Uterus (tissue), 4 donors: ENCODE results near the gene NRXN3. TPM values are rescaled to one million over a fixed set of nuclear protein-coding genes. Genes with fewer than 3 reads are reported as not detected.

Experiments
- DNase-seq, 2 donors: peaks; one replicate each; pipeline ENCODE4 v3.0.0-alpha.2; 2019 to 2020
- H3K27ac ChIP-seq, 2 donors: fragments of 200-600 bp; sonication (generic); 1 replicate in 1 of 2; 2 replicates in 1 of 2; pipeline ENCODE4 v1.5.1; 2016 to 2018
- H3K27me3 ChIP-seq, 2 donors: fragments of 200-600 bp; sonication (generic); one replicate each; pipeline ENCODE4 v1.5.1; 2018 to 2019; ENCODE audit warnings: control low read depth in 1 of 2
- H3K36me3 ChIP-seq, 2 donors: fragments of 200-600 bp; sonication (generic); one replicate each; pipeline ENCODE4 v1.5.1; 2019; ENCODE audit warnings: control low read depth in 1 of 2
- H3K4me1 ChIP-seq, 2 donors: fragments of 200-600 bp; sonication (generic); one replicate each; pipeline ENCODE4 v1.5.1; 2018 to 2019; ENCODE audit warnings: control low read depth in 1 of 2
- H3K4me3 ChIP-seq, 2 donors: fragments of 200-600 bp; sonication (generic); 1 replicate in 1 of 2; 2 replicates in 1 of 2; pipeline ENCODE4 v1.5.1; 2018 to 2019; ENCODE audit warnings: mild to moderate bottlenecking in 1 of 2
- H3K9me3 ChIP-seq, 2 donors: fragments of 200-600 bp; sonication (generic); one replicate each; pipeline ENCODE4 v1.5.1; 2019; ENCODE audit warnings: control low read depth in 1 of 2
- POLR2A ChIP-seq, 2 donors: fragments of 450-650 bp; IDR thresholded peaks; one replicate each; pipeline ENCODE4 v1.6.1; 2016; ENCODE audit warnings: antibody characterized with exemption in 2 of 2, mild to moderate bottlenecking in 1 of 2, moderate library complexity in 1 of 2
- intact Hi-C: fragments of 100-400 bp; cut with DNase I; formaldehyde crosslinking; loops from one replicate; pipeline ENCODE4 v1.15.1; 2023; ENCODE audit warnings: low total_unique reads
- total RNA-seq, 4 donors: library from RNA; depleted of rRNA in 3 of 4; stranded (reverse); fragments of >200 nt in 3 of 4; gene quantifications; one replicate each; pipeline versions ENCODE4 v1.1.0 to v1.2.4, GENCODE V29; 2014 to 2023
- TF ChIP-seq, protein P1 (sequence below), 4 experiments: fragments of 200-600 bp in 2 of 4; fragments of 450-650 bp in 2 of 4; sonication (generic) in 2 of 4; IDR thresholded peaks; one replicate each; pipeline ENCODE4 v1.5.1; 2016 to 2019; ENCODE audit warnings: antibody characterized with exemption in 4 of 4, mild to moderate bottlenecking in 2 of 4, moderate library complexity in 1 of 4
- donor health status: DM: yes; HTN: yes; CAD: no.

NRXN3 gene
- total RNA-seq, 4 donors from 2014 or later = 2.9 to 17.0 (median 4.4) TPM

DNA sequence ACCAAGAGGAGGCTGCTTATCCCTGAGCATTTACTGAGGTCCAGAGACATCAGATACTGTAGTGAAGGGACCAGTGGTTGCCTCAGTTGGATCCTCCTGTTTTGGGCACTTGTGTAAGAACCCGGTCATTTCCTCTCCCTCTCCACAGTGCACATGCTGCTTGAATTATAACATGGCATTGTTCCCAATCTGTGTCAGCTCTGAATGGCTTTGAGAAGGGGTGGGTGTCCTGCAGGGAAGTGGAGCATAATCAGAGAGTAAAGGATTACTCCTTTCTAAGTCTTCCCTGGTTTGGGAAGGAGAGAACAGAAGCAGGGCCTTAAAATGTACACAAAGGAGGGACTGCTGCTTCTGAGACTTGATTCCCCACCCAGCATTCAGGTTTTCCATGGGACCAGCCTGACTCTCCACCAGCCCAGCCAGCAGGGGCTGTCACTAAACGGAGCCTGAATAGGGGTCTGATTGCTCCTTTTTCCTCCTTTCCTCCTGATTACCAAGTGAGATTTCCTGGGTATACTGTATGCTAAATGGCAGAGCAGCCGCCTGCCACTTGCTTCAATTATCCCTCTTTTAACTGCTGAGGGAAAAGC, 78.4 kb downstream of the NRXN3 start:
- Histone ChIP-seq H3K4me3 (no peak overlapping the region), H3K4me1 (no peaks in the 10 kb centered on the region), H3K27ac (no peak overlapping the region), H3K36me3 (no peaks in the 10 kb centered on the region), H3K27me3 (no peaks in the 10 kb centered on the region), H3K9me3 (no peaks in the 10 kb centered on the region)
- TF ChIP-seq, protein P1, sequence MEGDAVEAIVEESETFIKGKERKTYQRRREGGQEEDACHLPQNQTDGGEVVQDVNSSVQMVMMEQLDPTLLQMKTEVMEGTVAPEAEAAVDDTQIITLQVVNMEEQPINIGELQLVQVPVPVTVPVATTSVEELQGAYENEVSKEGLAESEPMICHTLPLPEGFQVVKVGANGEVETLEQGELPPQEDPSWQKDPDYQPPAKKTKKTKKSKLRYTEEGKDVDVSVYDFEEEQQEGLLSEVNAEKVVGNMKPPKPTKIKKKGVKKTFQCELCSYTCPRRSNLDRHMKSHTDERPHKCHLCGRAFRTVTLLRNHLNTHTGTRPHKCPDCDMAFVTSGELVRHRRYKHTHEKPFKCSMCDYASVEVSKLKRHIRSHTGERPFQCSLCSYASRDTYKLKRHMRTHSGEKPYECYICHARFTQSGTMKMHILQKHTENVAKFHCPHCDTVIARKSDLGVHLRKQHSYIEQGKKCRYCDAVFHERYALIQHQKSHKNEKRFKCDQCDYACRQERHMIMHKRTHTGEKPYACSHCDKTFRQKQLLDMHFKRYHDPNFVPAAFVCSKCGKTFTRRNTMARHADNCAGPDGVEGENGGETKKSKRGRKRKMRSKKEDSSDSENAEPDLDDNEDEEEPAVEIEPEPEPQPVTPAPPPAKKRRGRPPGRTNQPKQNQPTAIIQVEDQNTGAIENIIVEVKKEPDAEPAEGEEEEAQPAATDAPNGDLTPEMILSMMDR (IDR thresholded peaks at IDR 0.05) = no peak
- no peak for TF ChIP-seq POLR2A (IDR thresholded peaks at IDR 0.05)
- intact Hi-C loops = no loop called here
- no peak for DNase-seq

DNA sequence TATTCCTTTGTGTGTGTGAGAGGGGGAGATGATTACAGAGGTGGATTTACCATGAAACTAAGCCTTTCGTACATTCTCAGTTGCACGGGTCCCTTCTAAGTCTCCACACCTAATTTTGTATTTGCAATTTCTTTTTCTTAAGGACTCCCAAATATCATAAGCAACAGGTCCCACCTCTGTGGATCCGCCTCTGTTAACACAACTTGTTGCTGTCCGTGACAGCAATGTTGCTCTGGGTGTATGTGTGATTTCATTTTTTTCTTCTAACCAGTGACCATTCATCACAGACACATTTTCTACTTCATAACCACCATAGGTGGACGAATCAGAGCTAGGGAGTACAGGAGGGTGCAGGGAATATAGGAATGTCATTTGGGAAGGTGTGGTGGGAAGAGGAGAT, 81.1 kb downstream of the NRXN3 start:
- no peaks in the 10 kb centered on the region for H3K27me3 ChIP-seq
- no peaks in the 10 kb centered on the region for H3K4me1 ChIP-seq
- H3K9me3 ChIP-seq = no peaks in the 10 kb centered on the region
- H3K4me3 ChIP-seq = no peak overlapping the region
- H3K36me3 ChIP-seq = no peaks in the 10 kb centered on the region
- H3K27ac ChIP-seq = no peak overlapping the region
- intact Hi-C loops = no loop called here
- DNase-seq = no peak
- no peak for TF ChIP-seq POLR2A (IDR thresholded peaks at IDR 0.05)
- TF ChIP-seq, protein P1 (IDR thresholded peaks at IDR 0.05) = no peak

DNA sequence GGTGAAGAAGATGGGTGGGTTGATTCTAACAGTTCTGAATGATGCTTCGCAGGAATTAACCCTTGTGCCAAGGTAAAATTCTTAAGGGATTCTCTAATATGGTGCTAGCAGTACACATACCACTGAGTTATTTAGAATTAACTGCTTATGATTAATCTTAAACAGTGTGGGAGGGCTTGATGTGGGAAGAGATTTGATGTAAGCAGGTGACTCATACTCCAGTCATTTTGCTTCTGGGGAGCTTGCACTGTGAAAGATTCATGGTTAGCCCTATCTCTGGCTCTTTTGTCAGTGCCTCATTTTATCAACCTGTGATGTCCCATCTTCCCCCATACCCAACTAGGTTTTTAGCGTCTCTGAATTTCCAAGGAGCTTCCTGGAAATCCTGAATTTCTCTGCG, 83.8 kb downstream of the NRXN3 start:
- H3K9me3 ChIP-seq = no peaks in the 10 kb centered on the region
- no peak overlapping the region for H3K27ac ChIP-seq
- H3K4me3 ChIP-seq = no peak overlapping the region
- intact Hi-C loops = no loop called here
- TF ChIP-seq, protein P1 (IDR thresholded peaks at IDR 0.05) = no peak
- TF ChIP-seq POLR2A (IDR thresholded peaks at IDR 0.05) = no peak
- no peak for DNase-seq
- H3K27me3 ChIP-seq = no peaks in the 10 kb centered on the region
- H3K36me3 ChIP-seq = no peaks in the 10 kb centered on the region
- H3K4me1 ChIP-seq = no peaks in the 10 kb centered on the region

DNA sequence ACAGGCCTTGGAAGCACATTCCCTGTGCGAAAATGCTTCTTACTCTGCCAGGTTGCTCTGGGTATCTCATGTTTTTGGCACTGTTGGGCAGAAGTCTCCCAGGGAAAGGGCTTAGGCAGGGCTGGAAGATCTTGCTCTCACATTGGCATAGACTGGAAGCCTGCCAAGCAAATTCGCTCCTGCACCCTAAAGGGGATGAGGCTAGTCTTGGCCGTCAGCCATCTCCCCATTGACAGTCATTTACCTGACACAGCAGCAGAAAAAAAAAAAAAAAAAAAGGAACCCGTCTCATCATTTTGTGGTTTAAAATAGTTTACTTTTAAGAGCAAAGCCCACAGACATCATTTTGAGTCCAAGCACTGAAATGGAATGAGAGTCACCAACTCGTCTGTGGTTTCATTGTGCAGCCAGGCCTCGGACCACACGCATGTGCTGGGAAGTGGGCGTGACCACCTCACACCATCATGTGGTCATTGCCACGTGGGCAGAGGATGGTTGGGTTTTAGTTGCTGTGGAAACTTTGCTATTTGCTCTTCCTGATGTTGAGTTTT, 84.8 kb downstream of the NRXN3 start:
- H3K27me3 ChIP-seq = no peaks in the 10 kb centered on the region
- H3K9me3 ChIP-seq = no peaks in the 10 kb centered on the region
- H3K4me3 ChIP-seq = no peak overlapping the region
- H3K4me1 ChIP-seq = no peaks in the 10 kb centered on the region
- intact Hi-C loops = no loop called here
- no peaks in the 10 kb centered on the region for H3K36me3 ChIP-seq
- no peak overlapping the region for H3K27ac ChIP-seq
- no peak for TF ChIP-seq POLR2A (IDR thresholded peaks at IDR 0.05)
- TF ChIP-seq, protein P1 (IDR thresholded peaks at IDR 0.05) = no peak
- DNase-seq = no peak

DNA sequence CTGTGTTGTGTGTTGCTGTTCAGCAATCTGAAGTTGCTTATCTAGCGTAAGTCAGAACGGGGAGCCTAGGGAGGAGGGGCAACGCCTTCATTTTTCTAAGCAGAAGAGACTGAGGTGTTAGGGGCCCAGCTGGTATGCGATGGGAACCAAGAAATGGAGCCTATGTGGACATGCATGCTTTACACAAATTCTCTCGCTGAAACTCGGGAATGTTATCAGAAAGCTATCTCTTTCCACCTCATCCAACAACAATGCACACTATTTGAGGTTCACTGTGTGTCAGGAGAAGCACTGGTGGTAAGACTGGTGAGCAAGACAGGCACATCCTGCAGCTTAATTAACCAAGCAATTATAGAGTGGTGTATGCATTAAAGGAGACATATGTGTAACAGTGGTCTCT, 89.7 kb downstream of the NRXN3 start:
- H3K4me1 ChIP-seq = no peaks in the 10 kb centered on the region
- TF ChIP-seq POLR2A (IDR thresholded peaks at IDR 0.05) = no peak
- TF ChIP-seq, protein P1 (IDR thresholded peaks at IDR 0.05) = no peak
- no peaks in the 10 kb centered on the region for H3K27me3 ChIP-seq
- no peaks in the 10 kb centered on the region for H3K36me3 ChIP-seq
- H3K27ac ChIP-seq = no peak overlapping the region
- no peak overlapping the region for H3K4me3 ChIP-seq
- intact Hi-C loops = no loop called here
- DNase-seq = no peak
- no peaks in the 10 kb centered on the region for H3K9me3 ChIP-seq
